ENCODE results near the gene ADPRHL1.

ADPRHL1 gene

DNA sequence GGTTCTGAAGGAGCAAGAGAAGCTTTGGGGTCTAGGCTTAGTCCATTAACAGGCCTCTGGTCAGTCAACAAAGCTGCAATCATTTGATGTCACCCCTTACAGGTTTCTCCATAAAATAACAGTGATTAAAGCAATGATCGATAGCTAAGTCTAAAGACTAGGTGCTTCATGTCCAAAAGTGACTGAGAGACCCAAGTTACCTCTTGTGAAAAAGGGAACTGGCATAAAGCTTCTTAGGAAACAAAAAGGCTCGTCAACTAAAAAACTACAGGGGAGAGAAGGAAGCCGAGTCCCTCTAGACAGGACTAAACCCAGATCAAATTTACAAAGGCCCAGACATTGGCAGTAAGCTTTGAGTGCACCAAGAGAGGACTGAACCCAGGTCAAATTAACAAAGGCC is 35.0 kb upstream of the ADPRHL1 start:
- TF ChIP-seq CREB1 (IDR thresholded peaks at IDR 0.05; ENCODE audit: low read depth): no peak
- no peak for TF ChIP-seq TAF1 (IDR thresholded peaks at IDR 0.05; ENCODE audit: low read depth)
- no peak for TF ChIP-seq FOXM1 (IDR thresholded peaks at IDR 0.05; ENCODE audit: borderline replicate concordance, low read depth)
- TF ChIP-seq NFIC (IDR thresholded peaks at IDR 0.05): no peak
- TF ChIP-seq, protein P1, sequence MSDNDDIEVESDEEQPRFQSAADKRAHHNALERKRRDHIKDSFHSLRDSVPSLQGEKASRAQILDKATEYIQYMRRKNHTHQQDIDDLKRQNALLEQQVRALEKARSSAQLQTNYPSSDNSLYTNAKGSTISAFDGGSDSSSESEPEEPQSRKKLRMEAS (IDR thresholded peaks at IDR 0.05): no peak
- TF ChIP-seq ZBTB7A (IDR thresholded peaks at IDR 0.05; ENCODE audit: low read depth): no peak
- TF ChIP-seq, protein P2, sequence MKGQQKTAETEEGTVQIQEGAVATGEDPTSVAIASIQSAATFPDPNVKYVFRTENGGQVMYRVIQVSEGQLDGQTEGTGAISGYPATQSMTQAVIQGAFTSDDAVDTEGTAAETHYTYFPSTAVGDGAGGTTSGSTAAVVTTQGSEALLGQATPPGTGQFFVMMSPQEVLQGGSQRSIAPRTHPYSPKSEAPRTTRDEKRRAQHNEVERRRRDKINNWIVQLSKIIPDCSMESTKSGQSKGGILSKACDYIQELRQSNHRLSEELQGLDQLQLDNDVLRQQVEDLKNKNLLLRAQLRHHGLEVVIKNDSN (IDR thresholded peaks at IDR 0.05): no peak
- no peak for TF ChIP-seq EGR1 (IDR thresholded peaks at IDR 0.05)
- TF ChIP-seq, protein P3, sequence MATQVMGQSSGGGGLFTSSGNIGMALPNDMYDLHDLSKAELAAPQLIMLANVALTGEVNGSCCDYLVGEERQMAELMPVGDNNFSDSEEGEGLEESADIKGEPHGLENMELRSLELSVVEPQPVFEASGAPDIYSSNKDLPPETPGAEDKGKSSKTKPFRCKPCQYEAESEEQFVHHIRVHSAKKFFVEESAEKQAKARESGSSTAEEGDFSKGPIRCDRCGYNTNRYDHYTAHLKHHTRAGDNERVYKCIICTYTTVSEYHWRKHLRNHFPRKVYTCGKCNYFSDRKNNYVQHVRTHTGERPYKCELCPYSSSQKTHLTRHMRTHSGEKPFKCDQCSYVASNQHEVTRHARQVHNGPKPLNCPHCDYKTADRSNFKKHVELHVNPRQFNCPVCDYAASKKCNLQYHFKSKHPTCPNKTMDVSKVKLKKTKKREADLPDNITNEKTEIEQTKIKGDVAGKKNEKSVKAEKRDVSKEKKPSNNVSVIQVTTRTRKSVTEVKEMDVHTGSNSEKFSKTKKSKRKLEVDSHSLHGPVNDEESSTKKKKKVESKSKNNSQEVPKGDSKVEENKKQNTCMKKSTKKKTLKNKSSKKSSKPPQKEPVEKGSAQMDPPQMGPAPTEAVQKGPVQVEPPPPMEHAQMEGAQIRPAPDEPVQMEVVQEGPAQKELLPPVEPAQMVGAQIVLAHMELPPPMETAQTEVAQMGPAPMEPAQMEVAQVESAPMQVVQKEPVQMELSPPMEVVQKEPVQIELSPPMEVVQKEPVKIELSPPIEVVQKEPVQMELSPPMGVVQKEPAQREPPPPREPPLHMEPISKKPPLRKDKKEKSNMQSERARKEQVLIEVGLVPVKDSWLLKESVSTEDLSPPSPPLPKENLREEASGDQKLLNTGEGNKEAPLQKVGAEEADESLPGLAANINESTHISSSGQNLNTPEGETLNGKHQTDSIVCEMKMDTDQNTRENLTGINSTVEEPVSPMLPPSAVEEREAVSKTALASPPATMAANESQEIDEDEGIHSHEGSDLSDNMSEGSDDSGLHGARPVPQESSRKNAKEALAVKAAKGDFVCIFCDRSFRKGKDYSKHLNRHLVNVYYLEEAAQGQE (IDR thresholded peaks at IDR 0.05; ENCODE audit: low read depth): no peak
- TF ChIP-seq RAD21 (IDR thresholded peaks at IDR 0.05; ENCODE audit: low read depth): no peak
- no peak for TF ChIP-seq YY1 (IDR thresholded peaks at IDR 0.05; ENCODE audit: low read depth)
- TF ChIP-seq TCF12 (IDR thresholded peaks at IDR 0.05; ENCODE audit: low read depth): no peak
- TF ChIP-seq TEAD4 (IDR thresholded peaks at IDR 0.05): no peak
- no peak for TF ChIP-seq CEBPB (IDR thresholded peaks at IDR 0.05)
- no peak for TF ChIP-seq EP300 (IDR thresholded peaks at IDR 0.05; ENCODE audit: borderline replicate concordance)

DNA sequence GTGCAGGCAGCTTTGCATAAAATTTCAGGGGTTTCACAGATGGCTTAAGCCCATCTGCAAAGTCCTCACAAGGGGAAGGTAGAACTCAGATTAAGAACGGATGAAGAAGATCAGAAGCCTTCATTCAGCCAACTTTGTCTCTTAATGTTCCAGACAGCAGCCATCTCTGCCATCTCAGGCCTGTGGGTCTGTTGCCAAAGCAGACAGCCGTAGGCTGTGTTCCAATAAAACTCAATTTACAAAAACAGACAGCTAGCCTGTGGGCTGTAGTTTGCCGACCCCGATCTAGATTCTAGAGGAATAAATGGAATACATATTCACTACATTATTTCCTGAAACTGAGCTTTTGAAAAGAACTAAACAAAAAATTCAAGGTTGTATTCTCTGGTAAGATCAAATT is 33.4 kb upstream of the ADPRHL1 start:
- no peak for TF ChIP-seq ZBTB7A (IDR thresholded peaks at IDR 0.05; ENCODE audit: low read depth)

DNA sequence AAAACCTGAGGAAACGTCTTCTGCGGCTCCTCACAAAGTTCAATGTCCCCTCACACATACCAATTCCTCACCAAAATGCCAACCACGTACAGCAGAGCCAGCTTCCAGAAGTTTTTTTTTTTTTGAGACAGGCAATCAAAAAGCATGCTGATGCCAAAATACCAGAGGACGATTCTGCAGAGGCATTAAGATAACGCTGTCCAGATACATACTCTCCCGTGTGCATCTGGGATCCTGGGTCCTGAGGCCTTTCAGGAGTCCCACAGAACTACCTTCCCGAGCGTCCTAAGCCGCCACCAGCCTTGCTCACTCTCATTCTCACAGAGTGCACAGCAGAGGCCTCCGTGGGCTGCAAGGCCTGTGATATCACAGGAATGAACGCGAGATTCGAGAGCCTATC is 32.3 kb upstream of the ADPRHL1 start:
- no peak for TF ChIP-seq ZBTB7A (IDR thresholded peaks at IDR 0.05; ENCODE audit: low read depth)
- TF ChIP-seq, protein P3 (IDR thresholded peaks at IDR 0.05; ENCODE audit: low read depth): no peak

DNA sequence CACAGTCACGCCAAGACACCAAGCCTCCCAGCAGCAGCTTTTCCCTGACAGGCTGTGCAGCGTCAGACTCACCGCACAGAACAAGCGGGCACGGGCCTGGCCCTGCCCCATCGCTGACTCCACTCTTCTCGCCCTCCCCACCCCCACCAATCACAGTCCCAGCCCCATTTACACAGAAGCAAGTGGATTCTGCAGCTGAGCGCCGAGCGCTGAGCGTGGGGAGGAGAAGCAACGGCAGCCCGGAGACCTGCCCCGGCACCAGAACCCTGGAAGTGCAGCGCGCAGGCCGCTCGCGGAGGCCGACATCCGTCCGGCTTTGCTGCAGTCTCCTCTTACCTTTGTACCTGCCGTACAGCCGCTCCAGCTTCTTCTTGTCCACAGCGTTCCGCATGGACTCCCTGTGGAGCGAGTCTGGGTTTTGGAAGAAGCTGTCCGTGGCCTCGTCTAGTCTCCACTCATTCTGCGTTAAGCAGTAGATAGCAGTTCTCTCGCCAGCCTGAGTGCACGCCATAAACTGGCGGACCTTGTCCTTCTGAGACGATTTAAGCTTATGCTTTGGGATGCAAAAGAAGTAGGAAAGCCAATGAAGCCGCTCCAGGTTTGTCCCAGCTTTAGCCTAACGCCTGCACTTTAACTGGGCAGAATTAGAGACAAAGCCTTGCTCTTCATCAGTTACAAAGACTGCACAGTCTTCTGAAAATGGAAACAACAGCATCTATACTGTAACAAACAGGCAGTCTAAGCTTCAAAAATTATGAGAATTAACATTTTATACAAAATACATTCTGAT is 30.4 kb upstream of the ADPRHL1 start:
- TF ChIP-seq TCF12 (IDR thresholded peaks at IDR 0.05; ENCODE audit: low read depth) (no peak), TAF1 (IDR thresholded peaks at IDR 0.05; ENCODE audit: low read depth) (no peak), RAD21 (IDR thresholded peaks at IDR 0.05; ENCODE audit: low read depth) (no peak), FOXM1 (IDR thresholded peaks at IDR 0.05; ENCODE audit: borderline replicate concordance, low read depth) (no peak), CEBPB (IDR thresholded peaks at IDR 0.05) (no peak), TEAD4 (IDR thresholded peaks at IDR 0.05) (no peak), EP300 (IDR thresholded peaks at IDR 0.05; ENCODE audit: borderline replicate concordance) (no peak), NFIC (IDR thresholded peaks at IDR 0.05) (no peak), CREB1 (IDR thresholded peaks at IDR 0.05; ENCODE audit: low read depth) (no peak)
- TF ChIP-seq, protein P3 (IDR thresholded peaks at IDR 0.05; ENCODE audit: low read depth): no peak
- TF ChIP-seq, protein P2 (IDR thresholded peaks at IDR 0.05): no peak

DNA sequence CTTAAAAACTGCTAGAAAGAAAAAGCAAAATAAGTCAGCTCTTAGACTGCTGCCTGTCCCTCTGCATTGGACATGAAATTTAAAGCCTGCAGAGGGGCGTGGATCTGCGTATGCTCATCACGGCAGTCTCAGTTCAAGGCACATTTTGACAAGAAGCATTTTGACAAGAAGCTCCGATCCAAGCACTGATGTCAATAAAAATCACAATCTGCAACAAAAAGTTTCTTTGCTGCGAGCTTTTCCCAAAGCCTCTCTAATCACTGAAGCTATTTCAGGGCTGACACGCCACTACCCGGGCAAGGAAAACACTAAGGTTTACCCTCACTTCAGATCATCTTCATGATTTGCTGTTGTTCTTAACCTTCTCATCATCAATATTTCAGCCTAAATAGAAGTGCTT is 29.8 kb upstream of the ADPRHL1 start:
- TF ChIP-seq, protein P1 (IDR thresholded peaks at IDR 0.05): no peak
- TF ChIP-seq NFIC (IDR thresholded peaks at IDR 0.05): no peak
